HepG2 (cell line): Measurements from ENCODE around the gene C1orf141. TPM values are rescaled to one million over a fixed set of nuclear protein-coding genes. Genes with fewer than 3 reads are reported as not detected.

ENCODE experiments used
- ADNP ChIP-seq: sonication (generic); formaldehyde crosslinking; IDR thresholded peaks from 2 replicates; pipeline ENCODE4 v1.4.0; 2020; ENCODE audit warnings: missing genetic modification reagents
- EED ChIP-seq: sonication (generic); formaldehyde crosslinking; IDR thresholded peaks from 2 replicates; pipeline ENCODE4 v1.5.0; 2020; ENCODE audit warnings: mild to moderate bottlenecking, missing genetic modification reagents
- ELF1 ChIP-seq: sonication (generic); formaldehyde crosslinking; IDR thresholded peaks from 2 replicates; pipeline ENCODE4 v1.4.0; 2020; ENCODE audit warnings: missing genetic modification reagents
- MXI1 ChIP-seq: IDR thresholded peaks from 3 replicates; pipeline ENCODE4 v1.6.1; 2012; ENCODE audit warnings: low read depth, low read length, inconsistent platforms, borderline replicate concordance
- NFAT5 ChIP-seq: sonication (generic); formaldehyde crosslinking; IDR thresholded peaks from 2 replicates; pipeline ENCODE4 v1.4.0; 2020; ENCODE audit warnings: missing genetic modification reagents
- NR2F6 ChIP-seq, 2 experiments: IDR thresholded peaks; 2 replicates each; pipeline ENCODE4 v1.6.1; 2016; ENCODE audit warnings: antibody characterized with exemption in 1 of 2, mild to moderate bottlenecking in 1 of 2
- PAXIP1 ChIP-seq: sonication (generic); formaldehyde crosslinking; conservative IDR thresholded peaks from 2 replicates; pipeline ENCODE4 v1.4.0; 2020; ENCODE audit warnings: mild to moderate bottlenecking, missing genetic modification reagents, moderate library complexity
- STAT5B ChIP-seq: sonication (generic); formaldehyde crosslinking; IDR thresholded peaks from 2 replicates; pipeline ENCODE4 v1.4.0; 2020; ENCODE audit warnings: missing genetic modification reagents
- ZNF724P ChIP-seq: sonication (generic); formaldehyde crosslinking; IDR thresholded peaks from 2 replicates; pipeline ENCODE4 v1.8.0; 2022; ENCODE audit warnings: missing genetic modification reagents, borderline replicate concordance
- polyA plus RNA-seq, 8 experiments: library from polyadenylated mRNA; depleted of rRNA in 3 of 8; stranded (reverse) in 7 of 8; unstranded in 1 of 8; fragments of >200 nt; fragmentation: Illumina TruSeq in 4 of 8; extraction: Trizol in 4 of 8; gene quantifications; 2 replicates each; pipeline versions ENCODE4 v1.2.1 to v1.2.3, GENCODE V29; 2011 to 2016; ENCODE audit warnings: low read depth in 4 of 8, missing spikeins in 1 of 8, mixed read lengths in 1 of 8; ENCODE audit not compliant: insufficient read depth in 1 of 8
- total RNA-seq, 5 experiments: library from RNA; depleted of rRNA; stranded (reverse); fragments of >200 nt; fragmentation: Illumina TruSeq; extraction: Trizol; gene quantifications; 2 replicates each; pipeline ENCODE4 v1.2.3, GENCODE V29; 2016; ENCODE audit warnings: low read depth in 1 of 5

Gene C1orf141
- total and polyA plus RNA-seq, 2 of the 13 experiments (the other 11 are each of a cell fraction or from before 2014, with no cell fraction given), result not detected

GRCh38 chr1:67165468-67166041 lies 30.8 kb upstream of the C1orf141 start (continued):
- TF ChIP-seq STAT5B (CRISPR knock-in tag) (no peak), EED (CRISPR knock-in tag) (no peak), ELF1 (CRISPR knock-in tag) (no peak), PAXIP1 (CRISPR knock-in tag) (no peak), ADNP (CRISPR knock-in tag) (no peak), NR2F6 (IDR thresholded peaks at IDR 0.05) (no peak), NR2F6 (CRISPR knock-in tag; IDR thresholded peaks at IDR 0.05) (no peak), NFAT5 (CRISPR knock-in tag) (no peak), ZNF724P (CRISPR knock-in tag) (no peak), MXI1 (no peak)
